ENCODE data around the gene SPC24.

GRCh38 chr19:11098327-11098726 is 57.3 kb downstream of the SPC24 start:
- TF ChIP-seq CTCF (IDR thresholded peaks at IDR 0.05): no peak
- no peak for TF ChIP-seq EZH2 (IDR thresholded peaks at IDR 0.05; ENCODE audit: borderline replicate concordance, insufficient read depth, low read depth, low read length, poor library complexity, severe bottlenecking)

Data from B cell (primary cell).